DOHH2 (cell line): Measurements from ENCODE around the gene PCDHGA7.
"Not testable (repeated sequence)": the region's sequence is repeated elsewhere in the genome, so short reads cannot be mapped to it uniquely, and the experiment has no call there.

Experiments used
- H3F3A ChIP-seq: fragments of 200-600 bp; sonication (generic), shearing (Covaris generic); 2 replicates; pipeline ENCODE4 v1.6.0; 2016; ENCODE audit warnings: antibody characterized with exemption, mild to moderate bottlenecking; ENCODE audit not compliant: control insufficient read depth, insufficient read depth
- H3K27ac ChIP-seq: fragments of 200-600 bp; sonication (generic); 2 replicates; pipeline ENCODE4 v1.5.1; 2014; ENCODE audit warnings: low read depth, mild to moderate bottlenecking, low read length, moderate library complexity
- H3K27me3 ChIP-seq: fragments of 200-600 bp; sonication (generic); 2 replicates; pipeline ENCODE4 v1.6.1; 2014; ENCODE audit warnings: mild to moderate bottlenecking, low read length, mixed read lengths; ENCODE audit not compliant: control insufficient read depth
- H3K36me3 ChIP-seq: fragments of 200-600 bp; sonication (generic); 2 replicates; pipeline ENCODE4 v1.6.1; 2014; ENCODE audit warnings: mild to moderate bottlenecking, low read length, moderate library complexity, mixed read lengths; ENCODE audit not compliant: control insufficient read depth
- H3K4me1 ChIP-seq: fragments of 200-600 bp; sonication (generic); 2 replicates; pipeline ENCODE4 v1.6.1; 2014; ENCODE audit warnings: mild to moderate bottlenecking, low read length, mixed read lengths; ENCODE audit not compliant: control insufficient read depth
- H3K4me2 ChIP-seq: fragments of 200-600 bp; sonication (generic); 2 replicates; pipeline ENCODE4 v1.6.0; 2014; ENCODE audit warnings: mild to moderate bottlenecking, low read length, moderate library complexity
- H3K4me3 ChIP-seq: fragments of 200-600 bp; sonication (generic); 2 replicates; pipeline ENCODE4 v1.5.1; 2014; ENCODE audit warnings: mild to moderate bottlenecking, low read length, mixed read lengths
- H3K79me2 ChIP-seq: fragments of 200-600 bp; sonication (generic); 2 replicates; pipeline ENCODE4 v1.6.1; 2014; ENCODE audit warnings: mild to moderate bottlenecking, low read length, mixed read lengths; ENCODE audit not compliant: control insufficient read depth
- H3K9me2 ChIP-seq: fragments of 200-600 bp; sonication (generic); replicated peaks from 2 replicates; pipeline ENCODE4 v1.6.1; 2014; ENCODE audit warnings: mild to moderate bottlenecking, low read length, mixed read lengths; ENCODE audit not compliant: control insufficient read depth
- H3K9me3 ChIP-seq: fragments of 200-600 bp; sonication (generic); 2 replicates; pipeline ENCODE4 v1.6.1; 2014; ENCODE audit warnings: antibody characterized with exemption, low read length, mixed read lengths; ENCODE audit not compliant: control insufficient read depth, insufficient read depth
- H4K20me1 ChIP-seq: fragments of 200-600 bp; sonication (generic); 2 replicates; pipeline ENCODE4 v1.6.0; 2014; ENCODE audit warnings: low read depth, mild to moderate bottlenecking, antibody characterized with exemption, low read length, moderate library complexity; ENCODE audit not compliant: control insufficient read depth, insufficient read depth
- EZH2phosphoT487 ChIP-seq: fragments of 200-600 bp; sonication (generic); IDR thresholded peaks from 2 replicates; pipeline ENCODE4 v1.6.1; 2017; ENCODE audit warnings: borderline replicate concordance, mild to moderate bottlenecking, antibody characterized with exemption, low read length, moderate library complexity, mixed read lengths
- TF ChIP-seq, protein P1 (sequence below): fragments of 200-600 bp; sonication (generic); IDR thresholded peaks from one replicate; pipeline ENCODE4 v1.5.1; 2014; ENCODE audit warnings: antibody characterized with exemption, mild to moderate bottlenecking, low read depth, low read length; ENCODE audit not compliant: poor library complexity, severe bottlenecking

Gene PCDHGA7

DNA sequence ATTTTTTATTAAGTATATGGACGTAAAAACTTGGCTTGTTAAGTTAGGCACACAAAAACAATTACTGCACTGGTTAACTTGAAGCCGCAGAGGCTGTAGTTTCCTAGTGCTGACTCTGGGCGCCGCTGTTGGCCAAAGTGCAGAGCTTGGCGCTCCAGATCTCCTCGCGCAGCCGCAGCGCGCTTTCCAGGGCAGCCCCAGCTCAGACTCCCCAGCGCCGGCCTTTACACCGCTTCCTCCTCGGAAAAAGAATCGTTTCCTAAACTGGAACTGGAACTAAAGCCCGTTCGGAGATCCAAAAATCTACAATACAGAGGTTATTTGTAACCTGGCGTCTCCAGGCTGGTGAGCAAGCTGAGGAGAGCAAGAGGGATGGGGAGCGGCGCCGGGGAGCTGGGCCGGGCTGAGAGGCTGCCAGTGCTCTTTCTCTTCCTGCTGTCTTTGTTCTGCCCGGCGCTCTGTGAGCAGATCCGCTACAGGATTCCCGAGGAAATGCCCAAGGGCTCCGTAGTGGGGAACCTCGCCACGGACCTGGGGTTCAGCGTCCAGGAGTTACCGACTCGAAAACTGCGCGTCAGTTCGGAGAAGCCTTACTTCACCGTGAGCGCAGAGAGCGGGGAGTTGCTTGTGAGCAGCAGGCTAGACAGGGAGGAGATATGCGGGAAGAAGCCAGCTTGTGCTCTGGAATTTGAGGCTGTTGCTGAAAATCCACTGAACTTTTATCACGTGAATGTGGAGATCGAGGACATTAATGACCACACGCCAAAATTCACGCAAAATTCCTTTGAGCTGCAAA lies 15.4 kb downstream of the PCDHGA7 start, which contains the start of gene PCDHGB5:
TSS of gene PCDHGB5 (plus strand) at position 192 of the 796 bp plus-strand sequence. CDS start at position 373, 181 bp downstream.
- not testable (repeated sequence) for H4K20me1 ChIP-seq, H3K27me3 ChIP-seq, H3K4me1 ChIP-seq, H3K27ac ChIP-seq, H3K4me2 ChIP-seq, H3F3A ChIP-seq, H3K9me2 ChIP-seq
- Histone ChIP-seq H3K79me2 (peaks cover 16% of the 10 kb centered on the region), H3K36me3 (peaks cover 41% of the 10 kb centered on the region), H3K9me3 (peaks cover 48% of the 10 kb centered on the region), H3K4me3 (peak within 1 kb of the TSS; percentile 58)
- TF ChIP-seq, protein P1, sequence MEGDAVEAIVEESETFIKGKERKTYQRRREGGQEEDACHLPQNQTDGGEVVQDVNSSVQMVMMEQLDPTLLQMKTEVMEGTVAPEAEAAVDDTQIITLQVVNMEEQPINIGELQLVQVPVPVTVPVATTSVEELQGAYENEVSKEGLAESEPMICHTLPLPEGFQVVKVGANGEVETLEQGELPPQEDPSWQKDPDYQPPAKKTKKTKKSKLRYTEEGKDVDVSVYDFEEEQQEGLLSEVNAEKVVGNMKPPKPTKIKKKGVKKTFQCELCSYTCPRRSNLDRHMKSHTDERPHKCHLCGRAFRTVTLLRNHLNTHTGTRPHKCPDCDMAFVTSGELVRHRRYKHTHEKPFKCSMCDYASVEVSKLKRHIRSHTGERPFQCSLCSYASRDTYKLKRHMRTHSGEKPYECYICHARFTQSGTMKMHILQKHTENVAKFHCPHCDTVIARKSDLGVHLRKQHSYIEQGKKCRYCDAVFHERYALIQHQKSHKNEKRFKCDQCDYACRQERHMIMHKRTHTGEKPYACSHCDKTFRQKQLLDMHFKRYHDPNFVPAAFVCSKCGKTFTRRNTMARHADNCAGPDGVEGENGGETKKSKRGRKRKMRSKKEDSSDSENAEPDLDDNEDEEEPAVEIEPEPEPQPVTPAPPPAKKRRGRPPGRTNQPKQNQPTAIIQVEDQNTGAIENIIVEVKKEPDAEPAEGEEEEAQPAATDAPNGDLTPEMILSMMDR: peak; percentile 43

DNA sequence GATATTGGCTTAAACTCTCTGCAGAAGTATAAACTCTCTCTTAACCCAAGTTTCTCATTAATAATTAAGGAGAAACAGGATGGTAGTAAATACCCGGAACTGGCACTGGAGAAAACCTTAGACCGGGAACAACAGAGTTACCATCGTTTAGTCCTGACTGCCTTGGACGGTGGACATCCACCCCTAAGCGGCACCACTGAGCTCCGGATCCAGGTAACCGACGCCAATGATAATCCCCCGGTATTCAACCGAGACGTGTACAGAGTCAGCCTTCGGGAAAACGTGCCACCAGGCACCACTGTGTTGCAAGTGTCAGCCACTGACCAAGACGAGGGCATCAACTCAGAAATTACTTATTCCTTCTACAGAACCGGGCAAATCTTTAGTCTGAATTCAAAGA lies 16.1 kb downstream of the PCDHGA7 start:
- Histone ChIP-seq H3K79me2 (peaks cover 16% of the 10 kb centered on the region), H3K4me3 (peak overlapping the region; percentile 24; the same call in 1 of the 2 replicates), H3K27ac (no peak overlapping the region), H3K9me3 (peaks cover 44% of the 10 kb centered on the region), H3K27me3 (no peaks in the 10 kb centered on the region), H4K20me1 (no peaks in the 10 kb centered on the region), H3K9me2 (no peaks in the 10 kb centered on the region), H3K4me2 (no peak overlapping the region), H3K36me3 (peaks cover 36% of the 10 kb centered on the region), H3K4me1 (no peaks in the 10 kb centered on the region), H3F3A (no peaks in the 10 kb centered on the region; the same call in 1 of the 2 replicates)
- TF ChIP-seq, protein P1: no peak
- TF ChIP-seq EZH2phosphoT487: no peak

DNA sequence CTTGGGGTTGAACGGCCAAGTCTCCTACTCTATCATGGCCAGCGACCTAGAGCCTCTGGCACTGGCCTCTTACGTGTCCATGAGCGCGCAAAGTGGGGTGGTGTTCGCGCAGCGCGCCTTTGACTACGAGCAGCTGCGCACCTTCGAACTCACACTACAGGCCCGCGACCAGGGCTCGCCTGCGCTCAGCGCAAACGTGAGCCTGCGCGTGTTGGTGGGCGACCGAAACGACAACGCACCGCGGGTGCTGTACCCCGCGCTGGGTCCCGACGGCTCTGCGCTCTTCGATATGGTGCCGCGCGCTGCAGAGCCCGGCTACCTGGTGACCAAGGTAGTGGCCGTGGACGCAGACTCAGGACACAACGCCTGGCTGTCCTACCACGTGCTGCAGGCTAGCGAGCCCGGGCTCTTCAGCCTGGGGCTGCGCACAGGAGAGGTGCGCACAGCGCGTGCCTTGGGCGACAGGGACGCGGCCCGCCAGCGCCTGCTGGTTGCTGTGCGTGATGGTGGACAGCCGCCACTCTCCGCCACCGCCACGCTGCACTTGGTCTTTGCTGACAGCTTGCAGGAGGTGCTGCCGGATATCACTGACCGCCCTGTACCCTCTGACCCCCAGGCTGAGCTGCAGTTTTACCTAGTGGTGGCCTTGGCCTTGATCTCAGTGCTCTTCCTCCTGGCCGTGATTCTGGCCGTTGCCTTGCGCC lies 17.2 kb downstream of the PCDHGA7 start:
- Histone ChIP-seq H3K9me2 (no peaks in the 10 kb centered on the region), H3F3A (no peaks in the 10 kb centered on the region; the same call in 1 of the 2 replicates), H3K9me3 (peaks cover 37% of the 10 kb centered on the region), H3K27me3 (no peaks in the 10 kb centered on the region), H3K4me1 (no peaks in the 10 kb centered on the region), H3K36me3 (peaks cover 33% of the 10 kb centered on the region), H4K20me1 (no peaks in the 10 kb centered on the region), H3K27ac (no peak overlapping the region), H3K4me2 (no peak overlapping the region), H3K4me3 (0 out of 2 replicates have a peak overlapping the region, but pooled peaks have one; percentile 17), H3K79me2 (peaks cover 16% of the 10 kb centered on the region)
- no peak for TF ChIP-seq EZH2phosphoT487
- TF ChIP-seq, protein P1: no peak
